GM19467 (cell line): ENCODE results near the gene ATF7.

Experiments used
- ATAC-seq: cut with Tn5 transposase; IDR thresholded peaks from one replicate; pipeline ENCODE4 v1.9.1; 2021; ENCODE audit warnings: mild to moderate bottlenecking, moderate library complexity; ENCODE audit not compliant: unreplicated experiment

The ATF7 gene

DNA sequence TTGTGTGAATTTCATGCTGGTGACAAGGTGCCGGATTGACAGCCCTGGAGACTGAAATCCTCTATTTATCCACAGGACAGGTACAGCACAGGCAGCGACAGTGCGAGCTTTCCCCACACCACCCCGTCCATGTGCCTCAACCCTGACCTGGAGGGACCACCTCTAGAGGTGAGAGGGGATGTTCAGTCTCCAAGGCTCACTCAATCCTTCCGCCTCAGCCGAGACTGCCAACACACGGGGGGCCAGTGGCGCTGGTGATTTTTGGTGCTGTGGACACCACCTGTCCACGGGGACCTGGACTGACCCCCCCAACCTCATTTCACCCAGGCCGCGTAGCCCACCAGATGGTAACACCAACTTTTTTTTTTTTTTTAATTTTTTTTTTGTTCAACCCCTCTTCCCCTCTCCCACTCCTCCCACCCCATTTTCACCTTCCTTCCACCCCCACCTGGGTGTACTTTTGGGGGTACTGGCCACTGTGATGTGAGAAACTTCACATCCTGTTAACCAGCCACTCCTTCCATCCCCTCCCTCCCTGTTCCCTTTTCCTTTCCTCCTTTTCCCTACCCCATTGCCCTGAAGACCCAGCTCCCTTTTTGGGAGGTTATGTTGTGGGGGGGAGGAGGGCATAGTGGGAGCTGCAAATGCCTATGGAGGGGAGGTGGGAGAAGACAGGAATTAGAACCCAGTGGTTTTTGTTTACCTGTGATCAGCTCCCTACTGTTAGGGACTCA, 161.3 kb downstream of the ATF7 start:
- no peak for ATAC-seq

DNA sequence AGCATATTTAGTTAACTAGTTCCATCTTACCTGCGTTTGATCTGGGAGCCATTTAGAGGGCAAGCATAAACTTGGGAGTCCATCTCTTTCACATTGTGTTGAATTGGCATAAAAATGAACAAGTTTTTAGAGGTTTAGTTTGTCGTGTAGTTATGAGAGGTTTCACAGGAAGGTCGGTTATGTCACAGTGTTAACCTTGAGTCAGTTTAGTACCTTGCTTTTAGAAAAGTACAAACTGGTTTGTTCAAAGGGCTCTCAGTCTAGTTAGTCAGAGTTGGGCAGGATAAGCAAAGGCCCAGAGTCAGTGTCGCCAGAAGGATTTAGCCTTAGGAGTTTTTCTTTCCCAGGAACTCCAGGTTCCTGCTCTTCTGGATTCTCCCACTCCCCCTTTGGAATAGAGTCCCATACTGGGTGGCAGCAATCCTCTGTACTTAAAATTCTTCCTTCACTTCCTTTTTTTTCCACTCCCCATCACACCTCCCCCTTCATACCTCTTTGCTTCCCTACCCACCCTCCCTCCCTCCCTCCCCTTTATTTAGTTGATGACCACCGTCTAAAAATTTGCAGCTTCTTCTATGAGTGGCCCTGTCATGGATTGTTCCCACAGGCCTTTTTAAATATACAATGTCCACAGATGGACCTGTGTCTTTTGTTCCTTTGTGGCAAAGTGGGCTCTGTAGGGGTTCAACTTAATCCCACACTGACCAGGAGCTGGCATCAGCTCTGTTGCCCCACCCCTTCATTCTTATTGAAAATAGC, 162.2 kb downstream of the ATF7 start:
- no peak for ATAC-seq

DNA sequence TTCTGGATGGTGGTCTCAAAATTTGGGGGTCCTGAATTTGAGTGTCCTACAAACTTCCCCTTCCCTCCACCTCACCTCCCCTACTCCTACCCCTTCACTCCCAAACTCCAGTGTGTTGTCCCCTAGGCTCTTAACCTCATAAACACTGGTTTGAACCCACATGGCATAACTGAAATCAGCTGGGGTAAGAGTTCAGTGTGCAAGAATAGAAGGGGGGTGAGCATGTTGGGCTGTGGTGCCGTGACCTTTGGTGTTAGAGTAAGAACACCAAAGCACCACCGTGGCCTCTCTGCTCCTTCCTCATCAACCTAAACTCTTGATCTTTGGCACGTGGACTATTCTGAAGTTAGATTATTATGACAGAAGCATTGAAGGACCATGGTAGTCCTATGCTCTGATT, 163.2 kb downstream of the ATF7 start:
- ATAC-seq, result no peak

DNA sequence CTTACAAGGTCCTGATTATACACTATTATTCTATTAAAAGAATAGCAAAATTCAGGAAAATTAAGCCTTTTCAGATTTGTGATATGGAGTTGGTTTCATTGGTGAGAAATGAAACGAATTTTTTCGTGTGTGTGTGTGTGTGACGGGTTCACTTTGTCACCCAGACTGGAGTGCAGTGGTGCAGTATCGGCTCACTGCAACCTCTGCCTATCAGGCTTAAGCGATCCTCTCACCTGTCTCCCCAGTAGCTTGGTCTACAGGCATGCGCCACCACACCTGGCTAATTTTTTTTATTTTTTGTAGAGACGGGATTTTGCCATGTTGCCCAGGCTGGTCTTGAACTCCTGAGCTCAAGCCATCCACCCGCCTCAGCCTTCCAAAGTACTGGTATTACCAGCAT, 164.6 kb downstream of the ATF7 start:
- no peak for ATAC-seq

DNA sequence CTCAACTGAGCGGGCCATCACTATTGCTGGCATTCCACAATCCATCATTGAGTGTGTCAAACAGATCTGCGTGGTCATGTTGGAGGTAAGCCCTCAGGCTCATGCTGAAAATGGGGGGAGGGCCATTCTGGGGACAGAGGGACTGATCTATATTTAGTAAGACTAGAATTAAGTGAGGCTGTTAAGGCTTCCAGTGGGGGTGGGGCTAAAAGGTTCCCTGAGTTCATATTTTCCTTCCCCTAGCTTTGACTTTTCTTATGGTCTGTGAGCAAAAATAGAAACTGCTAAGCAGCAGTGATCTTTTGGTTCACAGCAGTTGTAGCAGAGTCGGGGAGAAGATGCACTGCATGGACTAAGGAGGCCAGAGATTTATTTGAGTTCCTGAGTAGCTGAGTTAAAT, 165.1 kb downstream of the ATF7 start:
- no peak for ATAC-seq

DNA sequence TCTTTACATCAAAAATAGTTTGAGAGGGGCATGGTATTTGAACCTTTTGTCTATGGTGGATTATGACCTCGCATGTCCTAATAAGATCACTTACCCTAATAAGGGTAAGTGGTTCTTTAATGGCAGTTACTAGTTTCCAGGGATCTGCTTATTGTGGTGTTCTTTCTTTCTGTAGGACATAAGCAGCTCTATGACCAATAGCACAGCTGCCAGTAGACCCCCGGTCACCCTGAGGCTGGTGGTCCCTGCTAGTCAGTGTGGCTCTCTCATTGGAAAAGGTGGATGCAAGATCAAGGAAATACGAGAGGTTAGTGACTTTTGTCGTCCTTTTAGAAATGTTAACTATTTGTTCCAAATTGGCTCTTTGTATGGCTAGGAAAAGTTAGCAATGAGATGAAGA, 167.1 kb downstream of the ATF7 start:
- no peak for ATAC-seq
